ENCODE measurements around the gene NBAS.

DNA sequence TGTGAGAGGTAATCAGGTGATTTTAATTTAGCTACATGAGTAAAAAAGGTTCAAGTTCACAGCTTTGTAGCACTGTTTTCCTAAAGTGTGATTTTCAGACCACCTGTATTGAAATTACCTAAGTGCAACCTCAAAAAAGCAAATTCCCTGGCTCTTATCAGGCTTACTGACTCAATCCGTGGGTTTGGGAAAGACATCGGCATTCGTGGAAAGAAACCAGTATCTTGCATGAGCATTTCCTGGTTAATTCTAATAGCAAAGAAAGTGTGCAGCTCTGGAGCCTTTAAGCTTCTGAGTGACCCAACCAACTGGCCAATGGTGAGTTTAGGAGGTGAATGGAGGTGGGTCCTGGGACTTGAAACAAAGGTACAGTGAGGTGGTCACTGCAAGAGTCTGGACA is 300.9 kb downstream of the NBAS start:
- TF ChIP-seq, protein P1, sequence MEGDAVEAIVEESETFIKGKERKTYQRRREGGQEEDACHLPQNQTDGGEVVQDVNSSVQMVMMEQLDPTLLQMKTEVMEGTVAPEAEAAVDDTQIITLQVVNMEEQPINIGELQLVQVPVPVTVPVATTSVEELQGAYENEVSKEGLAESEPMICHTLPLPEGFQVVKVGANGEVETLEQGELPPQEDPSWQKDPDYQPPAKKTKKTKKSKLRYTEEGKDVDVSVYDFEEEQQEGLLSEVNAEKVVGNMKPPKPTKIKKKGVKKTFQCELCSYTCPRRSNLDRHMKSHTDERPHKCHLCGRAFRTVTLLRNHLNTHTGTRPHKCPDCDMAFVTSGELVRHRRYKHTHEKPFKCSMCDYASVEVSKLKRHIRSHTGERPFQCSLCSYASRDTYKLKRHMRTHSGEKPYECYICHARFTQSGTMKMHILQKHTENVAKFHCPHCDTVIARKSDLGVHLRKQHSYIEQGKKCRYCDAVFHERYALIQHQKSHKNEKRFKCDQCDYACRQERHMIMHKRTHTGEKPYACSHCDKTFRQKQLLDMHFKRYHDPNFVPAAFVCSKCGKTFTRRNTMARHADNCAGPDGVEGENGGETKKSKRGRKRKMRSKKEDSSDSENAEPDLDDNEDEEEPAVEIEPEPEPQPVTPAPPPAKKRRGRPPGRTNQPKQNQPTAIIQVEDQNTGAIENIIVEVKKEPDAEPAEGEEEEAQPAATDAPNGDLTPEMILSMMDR (conservative IDR thresholded peaks at IDR 0.05): no peak
- TF ChIP-seq EZH2 (IDR thresholded peaks at IDR 0.05; ENCODE audit: low read depth): no peak
